GM18505 (cell line): ENCODE data around the gene TIMM50.

Experiments
- ATAC-seq: cut with Tn5 transposase; IDR thresholded peaks from one replicate; pipeline ENCODE4 v1.9.1; 2021; ENCODE audit not compliant: unreplicated experiment
- POLR2A ChIP-seq: IDR thresholded peaks from 4 replicates; pipeline ENCODE4 v1.6.1; 2011; ENCODE audit warnings: borderline replicate concordance; ENCODE audit not compliant: insufficient read depth, insufficient read length; ENCODE audit errors: extremely low read depth

The TIMM50 gene

GRCh38 chr19:39518458-39518857 is 37.8 kb downstream of the TIMM50 start:
- no peak for TF ChIP-seq POLR2A
- no peak for ATAC-seq

GRCh38 chr19:39518975-39519374 is 38.3 kb downstream of the TIMM50 start:
- ATAC-seq: no peak

GRCh38 chr19:39520541-39521484 is 40.2 kb downstream of the TIMM50 start:
- ATAC-seq: no peak
- no peak for TF ChIP-seq POLR2A

More at GRCh38 chr19:39518975-39519374, 38.3 kb downstream of the TIMM50 start:
- no peak for TF ChIP-seq POLR2A

DNA sequence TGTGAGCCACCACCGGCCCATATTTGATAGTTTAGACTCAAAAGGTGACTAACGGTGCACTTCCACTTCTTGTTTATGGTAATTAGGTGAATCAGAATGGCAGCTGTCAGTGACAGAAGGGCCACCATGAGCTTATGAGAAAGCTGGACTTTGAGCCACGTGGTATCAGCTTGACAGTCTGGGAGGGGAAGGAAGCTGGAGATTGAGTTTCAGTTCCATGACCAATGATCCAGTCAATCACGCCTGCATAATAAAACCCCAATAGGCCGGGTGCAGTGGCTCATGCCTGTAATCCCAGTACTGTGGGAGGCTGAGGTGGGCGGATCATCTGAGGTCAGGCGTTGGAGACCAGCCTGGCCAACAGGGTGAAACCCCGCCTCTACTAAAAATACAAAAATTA is 43.9 kb downstream of the TIMM50 start:
- TF ChIP-seq POLR2A: no peak
- ATAC-seq: no peak

DNA sequence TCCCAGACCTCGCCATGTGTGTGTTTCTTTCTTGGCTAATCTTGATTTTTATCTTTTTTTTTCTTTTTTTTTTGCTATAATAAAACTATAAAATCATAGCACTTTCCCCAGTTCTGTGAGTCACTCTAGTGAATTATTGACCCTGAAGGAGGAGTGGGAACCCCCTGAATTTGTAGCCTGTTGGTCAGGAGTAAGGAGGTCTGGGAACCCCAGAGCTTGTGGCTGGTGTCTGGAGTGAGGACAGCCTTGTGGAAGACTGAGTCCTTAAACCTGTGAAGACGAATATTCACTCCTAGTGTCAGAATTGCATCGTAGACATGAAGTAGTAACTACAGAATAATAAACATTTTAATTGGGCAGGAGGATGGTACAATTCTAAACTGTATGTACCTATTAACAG is 44.6 kb downstream of the TIMM50 start:
- ATAC-seq: no peak
- no peak for TF ChIP-seq POLR2A

- TF ChIP-seq POLR2A: no peak
- no peak for ATAC-seq
Measured at GRCh38 chr19:39531834-39532232, 51.2 kb downstream of the TIMM50 start.

- peak; percentile 88 for ATAC-seq
- peak; percentile 69 for TF ChIP-seq POLR2A
Measured at GRCh38 chr19:39532233-39533002, 51.8 kb downstream of the TIMM50 start, which contains the start of gene EID2B. Gene EID2B, minus strand, starts transcription at chr19:39532852. Its CDS starts 50 bp downstream, at chr19:39532802.

DNA sequence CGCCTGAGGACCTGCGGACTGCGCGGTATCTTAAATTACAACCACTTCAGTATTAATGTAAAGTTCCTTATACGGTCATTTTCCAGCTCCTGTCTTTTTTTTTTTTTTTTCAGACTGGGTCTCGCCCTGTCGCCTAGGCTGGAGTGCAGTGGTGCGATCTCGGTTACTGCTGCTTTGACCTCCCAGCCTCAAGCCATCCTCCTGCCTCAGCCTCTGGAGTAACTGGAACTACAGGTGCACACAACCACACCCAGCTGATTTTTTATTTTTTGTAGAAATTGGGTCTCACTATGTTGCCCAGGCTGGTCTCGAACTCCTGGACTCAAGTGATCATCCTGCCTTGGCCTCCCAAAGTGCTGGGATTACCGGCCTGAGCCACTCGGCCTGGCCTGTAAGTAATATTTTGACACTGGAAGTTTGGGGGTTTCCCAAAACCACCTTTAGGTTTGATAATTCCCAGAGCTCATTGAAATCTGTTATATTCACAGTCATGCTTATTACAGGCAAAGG is 52.4 kb downstream of the TIMM50 start:
- TF ChIP-seq POLR2A: no peak
- no peak for ATAC-seq

DNA sequence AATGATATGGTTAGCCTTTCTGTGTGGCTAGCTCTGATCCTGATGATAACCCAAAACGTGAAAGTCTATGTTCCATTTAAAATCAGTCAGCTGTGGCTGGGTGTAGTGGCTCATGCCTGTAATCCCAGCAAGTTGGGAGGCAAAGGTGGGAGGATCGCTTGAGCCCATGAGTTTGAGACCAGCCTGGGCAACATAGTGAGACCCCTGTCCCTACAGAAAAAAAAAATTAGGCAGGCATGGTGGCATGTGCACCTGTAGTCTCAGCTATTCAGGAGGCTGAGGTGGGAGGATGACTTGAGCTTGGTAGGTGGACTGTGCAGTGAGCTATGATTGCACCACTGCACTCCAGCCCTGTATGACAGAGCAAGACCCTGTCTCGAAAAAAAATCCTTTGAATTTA is 53.2 kb downstream of the TIMM50 start:
- TF ChIP-seq POLR2A: no peak
- ATAC-seq: no peak

GRCh38 chr19:39539165-39539517 is 58.5 kb downstream of the TIMM50 start:
- ATAC-seq: no peak
- TF ChIP-seq POLR2A: no peak

- peak; percentile 82 for TF ChIP-seq POLR2A
- ATAC-seq: peak; percentile 85
Measured at GRCh38 chr19:39539518-39540332, 59.1 kb downstream of the TIMM50 start, which contains the start of gene EID2. Gene EID2, minus strand, starts transcription at chr19:39540161. Its CDS starts 82 bp downstream, at chr19:39540079.

DNA sequence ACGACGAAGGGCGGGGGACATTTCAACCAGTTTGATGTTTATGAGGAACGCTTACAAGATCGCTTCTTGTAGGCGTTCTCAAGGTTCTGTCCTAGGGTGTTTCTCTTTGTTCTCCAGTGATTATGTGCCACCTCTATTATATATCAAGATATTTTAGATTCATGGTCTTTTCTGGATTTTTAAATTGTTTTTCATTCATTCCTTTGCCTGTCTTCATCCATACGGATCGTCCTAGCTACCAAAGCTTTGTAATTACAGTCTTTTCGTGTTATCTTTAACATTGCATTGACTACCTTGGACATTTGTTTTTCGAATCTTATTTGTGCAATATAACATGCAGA is 59.7 kb downstream of the TIMM50 start:
- no peak for TF ChIP-seq POLR2A
- ATAC-seq: no peak
